Lower lobe of right lung (tissue), 2 donors: ENCODE results near the gene KLF11. TPM values are rescaled to one million over a fixed set of nuclear protein-coding genes. Genes with fewer than 3 reads are reported as not detected.

ENCODE experiments used
- ATAC-seq, 2 donors: fragments of 200-7000 bp; cut with Tn5 transposase; one replicate each; pipeline ENCODE4 v1.9.1; 2020 to 2022; ENCODE audit warnings: mild to moderate bottlenecking in 2 of 2, moderate library complexity in 2 of 2
- DNase-seq: peaks from one replicate; pipeline ENCODE4 v3.0.0-alpha.2; 2020
- H3K27ac ChIP-seq: fragments of 200-600 bp; one replicate; pipeline ENCODE4 v1.8.0; 2022
- H3K27me3 ChIP-seq: fragments of 200-600 bp; one replicate; pipeline ENCODE4 v1.8.0; 2022; ENCODE audit warnings: low read depth
- H3K36me3 ChIP-seq: fragments of 200-600 bp; one replicate; pipeline ENCODE4 v1.8.0; 2022; ENCODE audit warnings: mild to moderate bottlenecking
- H3K4me1 ChIP-seq: fragments of 200-600 bp; one replicate; pipeline ENCODE4 v1.8.0; 2022
- H3K4me3 ChIP-seq: fragments of 200-600 bp; one replicate; pipeline ENCODE4 v1.8.0; 2022; ENCODE audit warnings: mild to moderate bottlenecking
- H3K9me3 ChIP-seq: fragments of 200-600 bp; one replicate; pipeline ENCODE4 v1.8.0; 2022
- CTCF ChIP-seq: fragments of 200-600 bp; IDR thresholded peaks from one replicate; pipeline ENCODE4 v1.8.0; 2022; ENCODE audit warnings: antibody characterized with exemption, mild to moderate bottlenecking
- intact Hi-C: fragments of 100-400 bp; cut with DNase I; formaldehyde crosslinking; loops from one replicate; pipeline ENCODE4 v1.11.0; 2022
- total RNA-seq: library from RNA; stranded (reverse); fragmentation: NEBNext Ultra II Directional; extraction: Animal tissue kit (Norgen Biotek cat#: 25700); gene quantifications from one replicate; pipeline ENCODE4 v1.2.1, GENCODE V29; 2021
- donor health status: DM: no; HTN: yes; CAD: no; lungs with severe emphysema.

The KLF11 gene
- total RNA-seq, 1 donor from 2014 or later = 40.8 TPM

GRCh38 chr2:10034333-10035052, 8.9 kb upstream of the KLF11 start:
- peak overlapping the region; percentile 50 for H3K27ac ChIP-seq
- H3K4me1 ChIP-seq = peaks cover 67% of the 10 kb centered on the region
- H3K27me3 ChIP-seq = no peaks in the 10 kb centered on the region
- no peak for TF ChIP-seq CTCF
- ATAC-seq (no peak), DNase-seq (peak; percentile 32)
- no peaks in the 10 kb centered on the region for H3K36me3 ChIP-seq
- intact Hi-C loops = no loop called here
- no peaks in the 10 kb centered on the region for H3K9me3 ChIP-seq
- H3K4me3 ChIP-seq = no peak overlapping the region

- ATAC-seq = no peak
- no peak for TF ChIP-seq CTCF
- no peaks in the 10 kb centered on the region for H3K9me3 ChIP-seq
- no peaks in the 10 kb centered on the region for H3K27me3 ChIP-seq
- H3K4me1 ChIP-seq = peaks cover 67% of the 10 kb centered on the region
- H3K27ac ChIP-seq = peak overlapping the region; percentile 81
- H3K4me3 ChIP-seq = no peak overlapping the region
- peak; percentile 44 for DNase-seq
- intact Hi-C loops = no loop called here
- H3K36me3 ChIP-seq = no peaks in the 10 kb centered on the region
Observed at GRCh38 chr2:10035053-10035422, 8.3 kb upstream of the KLF11 start.

GRCh38 chr2:10035633-10036032, 7.7 kb upstream of the KLF11 start:
- Histone ChIP-seq H3K27ac (peak overlapping the region; percentile 81), H3K4me1 (peaks cover 65% of the 10 kb centered on the region), H3K4me3 (no peak overlapping the region), H3K27me3 (no peaks in the 10 kb centered on the region), H3K9me3 (no peaks in the 10 kb centered on the region), H3K36me3 (no peaks in the 10 kb centered on the region)
- no peak for TF ChIP-seq CTCF
- intact Hi-C loops = no loop called here
- ATAC-seq (no peak), DNase-seq (peak; percentile 32)

GRCh38 chr2:10036095-10036884, 7.1 kb upstream of the KLF11 start:
- intact Hi-C loops = no loop called here
- Histone ChIP-seq H3K4me1 (peaks cover 67% of the 10 kb centered on the region), H3K27me3 (no peaks in the 10 kb centered on the region), H3K9me3 (no peaks in the 10 kb centered on the region), H3K27ac (peak overlapping the region; percentile 81), H3K36me3 (no peaks in the 10 kb centered on the region), H3K4me3 (no peak overlapping the region)
- DNase-seq (peak; percentile 73), ATAC-seq (peak; percentile 86 to 89)
- TF ChIP-seq CTCF = peak; percentile 61

GRCh38 chr2:10038123-10038522, 5.2 kb upstream of the KLF11 start:
- peak; percentile 41 for DNase-seq
- intact Hi-C loops = no loop called here
- ATAC-seq = no peak
- Histone ChIP-seq H3K36me3 (no peaks in the 10 kb centered on the region), H3K27me3 (no peaks in the 10 kb centered on the region), H3K9me3 (no peaks in the 10 kb centered on the region), H3K4me1 (peaks cover 82% of the 10 kb centered on the region), H3K27ac (peak overlapping the region; percentile 81), H3K4me3 (no peak overlapping the region)
- no peak for TF ChIP-seq CTCF
